ENCODE data around the gene CCL2.

DNA sequence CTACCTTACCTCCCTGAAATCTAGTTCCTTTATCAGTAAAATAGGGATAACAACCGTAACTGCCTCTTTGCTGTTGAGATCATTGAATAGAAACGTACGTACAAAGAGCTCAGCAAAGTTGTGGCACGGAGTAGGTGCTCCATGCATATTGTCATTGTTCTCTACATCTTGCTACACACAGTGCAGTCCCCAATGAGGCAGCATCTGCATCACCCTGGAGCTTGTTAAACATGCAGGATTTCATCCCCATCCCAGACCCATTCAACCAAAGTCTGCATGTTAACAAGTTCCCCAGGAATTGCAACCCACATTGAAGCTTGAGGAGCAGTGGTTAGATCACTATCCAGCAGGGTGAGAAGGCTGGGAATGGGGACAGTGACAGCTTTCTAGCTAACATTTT lies 33.7 kb upstream of the CCL2 start:
- TF ChIP-seq, protein P1, sequence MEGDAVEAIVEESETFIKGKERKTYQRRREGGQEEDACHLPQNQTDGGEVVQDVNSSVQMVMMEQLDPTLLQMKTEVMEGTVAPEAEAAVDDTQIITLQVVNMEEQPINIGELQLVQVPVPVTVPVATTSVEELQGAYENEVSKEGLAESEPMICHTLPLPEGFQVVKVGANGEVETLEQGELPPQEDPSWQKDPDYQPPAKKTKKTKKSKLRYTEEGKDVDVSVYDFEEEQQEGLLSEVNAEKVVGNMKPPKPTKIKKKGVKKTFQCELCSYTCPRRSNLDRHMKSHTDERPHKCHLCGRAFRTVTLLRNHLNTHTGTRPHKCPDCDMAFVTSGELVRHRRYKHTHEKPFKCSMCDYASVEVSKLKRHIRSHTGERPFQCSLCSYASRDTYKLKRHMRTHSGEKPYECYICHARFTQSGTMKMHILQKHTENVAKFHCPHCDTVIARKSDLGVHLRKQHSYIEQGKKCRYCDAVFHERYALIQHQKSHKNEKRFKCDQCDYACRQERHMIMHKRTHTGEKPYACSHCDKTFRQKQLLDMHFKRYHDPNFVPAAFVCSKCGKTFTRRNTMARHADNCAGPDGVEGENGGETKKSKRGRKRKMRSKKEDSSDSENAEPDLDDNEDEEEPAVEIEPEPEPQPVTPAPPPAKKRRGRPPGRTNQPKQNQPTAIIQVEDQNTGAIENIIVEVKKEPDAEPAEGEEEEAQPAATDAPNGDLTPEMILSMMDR (IDR thresholded peaks at IDR 0.05), result no peak
- no peak for TF ChIP-seq EZH2 (IDR thresholded peaks at IDR 0.05; ENCODE audit: borderline replicate concordance, insufficient read depth, low read depth, low read length, poor library complexity, severe bottlenecking)

Measured in B cell (primary cell).